Upper lobe of left lung (tissue), 6 donors: ENCODE data around the gene EPHB1. TPM values are rescaled to one million over a fixed set of nuclear protein-coding genes. Genes with fewer than 3 reads are reported as not detected.

Experiments used
- ATAC-seq, 2 donors: fragments of 200-7000 bp; cut with Tn5 transposase; one replicate each; pipeline ENCODE4 v1.9.1; 2022; ENCODE audit warnings: mild to moderate bottlenecking in 2 of 2, moderate library complexity in 2 of 2; ENCODE audit not compliant: low FRiP score in 2 of 2
- DNase-seq, 2 donors: peaks; one replicate each; pipeline ENCODE4 v3.0.0-alpha.2; 2019 to 2020
- H3K27ac ChIP-seq, 4 donors: fragments of 200-600 bp; sonication (generic); one replicate each; pipeline ENCODE4 v1.5.1; 2016 to 2019
- H3K27me3 ChIP-seq, 4 donors: fragments of 200-600 bp; sonication (generic); one replicate each; pipeline ENCODE4 v1.5.1; 2017 to 2019
- H3K36me3 ChIP-seq, 4 donors: fragments of 200-600 bp; sonication (generic); one replicate each; pipeline ENCODE4 v1.5.1; 2016 to 2019
- H3K4me1 ChIP-seq, 4 donors: fragments of 200-600 bp; sonication (generic); one replicate each; pipeline ENCODE4 v1.5.1; 2018 to 2019
- H3K4me3 ChIP-seq, 4 donors: fragments of 200-600 bp; sonication (generic); one replicate each; pipeline ENCODE4 v1.5.1; 2017 to 2019; ENCODE audit warnings: mild to moderate bottlenecking in 2 of 4, moderate library complexity in 1 of 4
- H3K9me3 ChIP-seq, 4 donors: fragments of 200-600 bp; sonication (generic); one replicate each; pipeline ENCODE4 v1.5.1; 2018 to 2019
- CTCF ChIP-seq, 6 experiments: fragments of 450-650 bp in 4 of 6; fragments of 200-600 bp in 2 of 6; sonication (generic) in 2 of 6; IDR thresholded peaks; one replicate each; pipeline ENCODE4 v1.5.1; 2016 to 2019; ENCODE audit warnings: antibody characterized with exemption in 6 of 6
- EP300 ChIP-seq, 4 donors: sonication (generic); formaldehyde crosslinking; IDR thresholded peaks; one replicate each; pipeline ENCODE4 v1.5.1; 2017; ENCODE audit warnings: antibody characterized with exemption in 4 of 4, control low read depth in 2 of 4
- POLR2A ChIP-seq, 4 donors: fragments of 450-650 bp; IDR thresholded peaks; one replicate each; pipeline ENCODE4 v1.5.1; 2016 to 2017; ENCODE audit warnings: antibody characterized with exemption in 4 of 4, mild to moderate bottlenecking in 2 of 4
- POLR2AphosphoS5 ChIP-seq, 2 donors: sonication (generic); formaldehyde crosslinking; IDR thresholded peaks; one replicate each; pipeline ENCODE4 v1.5.1; 2017; ENCODE audit warnings: antibody characterized with exemption in 2 of 2
- WGBS, 2 donors: methylation state at CpG; one replicate each; pipeline ENCODE4 v1.1.5; 2017 to 2018; 5-methylcytosine and 5-hydroxymethylcytosine counted together
- total RNA-seq, 6 donors: library from RNA; depleted of rRNA in 4 of 6; stranded (reverse); fragments of >200 nt in 4 of 6; gene quantifications; one replicate each; pipeline versions ENCODE4 v1.1.0 to v1.2.1, GENCODE V29; 2016 to 2021
- donor health status: DM: no; HTN: no; CAD: no; lungs with moderate emphysema.
- donor health status: DM: no; HTN: yes; CAD: no; lungs with severe emphysema.

Gene EPHB1
- total RNA-seq, 6 donors from 2014 or later: 1.3 to 14.6 (median 2.4) TPM; not detected in 1

GRCh38 chr3:135224815-135225362 is 429.8 kb downstream of the EPHB1 start:
- ATAC-seq (no peak), DNase-seq (no peak)
- H3K27me3 ChIP-seq: no peaks in the 10 kb centered on the region
- H3K27ac ChIP-seq: no peak overlapping the region
- no peak for TF ChIP-seq CTCF (IDR thresholded peaks at IDR 0.05)
- TF ChIP-seq EP300 (IDR thresholded peaks at IDR 0.05): no peak
- TF ChIP-seq POLR2AphosphoS5 (IDR thresholded peaks at IDR 0.05): no peak
- no peak for TF ChIP-seq POLR2A (IDR thresholded peaks at IDR 0.05)
- H3K36me3 ChIP-seq: no peaks in the 10 kb centered on the region
- peaks cover 0 to 14% (median 4%) of the 10 kb centered on the region in 4 donors for H3K4me1 ChIP-seq
- WGBS, 2 donors: 65 to 81% methylated on average over 5 of the region's 5 CpGs
- no peak overlapping the region for H3K4me3 ChIP-seq
- H3K9me3 ChIP-seq: no peaks in the 10 kb centered on the region

- no peak overlapping the region for H3K27ac ChIP-seq
- TF ChIP-seq CTCF (IDR thresholded peaks at IDR 0.05) (no peak), EP300 (IDR thresholded peaks at IDR 0.05) (no peak), POLR2AphosphoS5 (IDR thresholded peaks at IDR 0.05) (no peak), POLR2A (IDR thresholded peaks at IDR 0.05) (no peak)
- peaks cover 0 to 14% (median 4%) of the 10 kb centered on the region in 4 donors for H3K4me1 ChIP-seq
- no peak overlapping the region for H3K4me3 ChIP-seq
- H3K9me3 ChIP-seq: no peaks in the 10 kb centered on the region
- no peaks in the 10 kb centered on the region for H3K36me3 ChIP-seq
- no peaks in the 10 kb centered on the region for H3K27me3 ChIP-seq
- WGBS, 2 donors: 68 to 73% methylated on average over 6 of the region's 6 CpGs
- DNase-seq (no peak), ATAC-seq (peak in 1 of 2 donors; percentile 60)
Measured at GRCh38 chr3:135226057-135226456, 431.0 kb downstream of the EPHB1 start.

DNA sequence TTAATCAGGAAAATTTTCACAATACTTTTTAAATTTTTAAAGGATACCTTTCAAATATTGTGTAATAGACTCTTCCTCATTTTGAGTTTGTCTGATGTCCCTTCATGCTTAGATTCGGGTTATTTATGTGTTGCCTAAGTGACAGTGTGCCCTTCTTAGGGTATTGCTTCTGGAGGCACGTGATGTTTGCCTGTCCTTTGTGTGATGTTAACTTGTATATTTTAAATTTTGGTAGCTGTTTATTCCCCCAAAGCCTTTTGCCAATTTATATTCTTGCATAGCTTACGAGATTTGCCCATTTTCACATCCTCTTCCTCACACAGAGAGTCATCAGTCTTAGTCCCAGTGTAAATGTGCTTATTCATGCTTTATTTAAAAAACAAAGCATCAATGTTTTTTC is 433.1 kb downstream of the EPHB1 start:
- no peak for TF ChIP-seq CTCF (IDR thresholded peaks at IDR 0.05)
- TF ChIP-seq POLR2AphosphoS5 (IDR thresholded peaks at IDR 0.05): no peak
- TF ChIP-seq POLR2A (IDR thresholded peaks at IDR 0.05): no peak
- no peak for TF ChIP-seq EP300 (IDR thresholded peaks at IDR 0.05)
- 39 to 45% methylated on average over 3 of the region's 3 CpGs for WGBS, 2 donors
- no peaks in the 10 kb centered on the region for H3K27me3 ChIP-seq
- H3K36me3 ChIP-seq: no peaks in the 10 kb centered on the region
- no peak overlapping the region for H3K4me3 ChIP-seq
- DNase-seq: no peak
- no peaks in the 10 kb centered on the region for H3K9me3 ChIP-seq
- peaks cover 0 to 14% (median 4%) of the 10 kb centered on the region in 4 donors for H3K4me1 ChIP-seq
- ATAC-seq: peak in 1 of 2 donors; percentile 64
- no peak overlapping the region for H3K27ac ChIP-seq

- no peak for TF ChIP-seq POLR2AphosphoS5 (IDR thresholded peaks at IDR 0.05)
- TF ChIP-seq EP300 (IDR thresholded peaks at IDR 0.05): no peak
- TF ChIP-seq POLR2A (IDR thresholded peaks at IDR 0.05): no peak
- TF ChIP-seq CTCF (IDR thresholded peaks at IDR 0.05): peak in 1 of 6 experiments; percentile 16
- no peaks in the 10 kb centered on the region for H3K9me3 ChIP-seq
- no peak overlapping the region for H3K4me3 ChIP-seq
- H3K27me3 ChIP-seq: no peaks in the 10 kb centered on the region
- peak in 1 of 2 donors; percentile 6 for DNase-seq
- peaks cover 0 to 14% (median 4%) of the 10 kb centered on the region in 4 donors for H3K4me1 ChIP-seq
- peak in 1 of 2 donors; percentile 43 for ATAC-seq
- H3K27ac ChIP-seq: no peak overlapping the region
- no peaks in the 10 kb centered on the region for H3K36me3 ChIP-seq
- 12 to 13% methylated on average over 5 of the region's 5 CpGs for WGBS, 2 donors
Measured at GRCh38 chr3:135229018-135229495, 434.0 kb downstream of the EPHB1 start.

GRCh38 chr3:135231737-135232136 is 436.7 kb downstream of the EPHB1 start:
- no peak for TF ChIP-seq POLR2A (IDR thresholded peaks at IDR 0.05)
- no peak for TF ChIP-seq EP300 (IDR thresholded peaks at IDR 0.05)
- no peak for TF ChIP-seq POLR2AphosphoS5 (IDR thresholded peaks at IDR 0.05)
- no peak for TF ChIP-seq CTCF (IDR thresholded peaks at IDR 0.05)
- Histone ChIP-seq H3K36me3 (no peaks in the 10 kb centered on the region), H3K4me1 (peaks cover 0 to 14% (median 4%) of the 10 kb centered on the region in 4 donors), H3K27ac (no peak overlapping the region), H3K4me3 (no peak overlapping the region), H3K27me3 (no peaks in the 10 kb centered on the region), H3K9me3 (no peaks in the 10 kb centered on the region)
- DNase-seq (no peak), ATAC-seq (no peak)
- WGBS, 2 donors: 25 to 45% methylated on average over 2 of the region's 2 CpGs
